ENCODE results near the gene VIPR2. TPM values are rescaled to one million over a fixed set of nuclear protein-coding genes. Genes with fewer than 3 reads are reported as not detected.
"Not testable (repeated sequence)": the region's sequence is repeated elsewhere in the genome, so short reads cannot be mapped to it uniquely, and the experiment has no call there.

VIPR2 gene
- total RNA-seq, 2 experiments from 2014 or later: 0.83 to 1.7 TPM

GRCh38 chr7:158988996-158989395, 155.7 kb downstream of the VIPR2 start:
- CTCF ChIA-PET: no interaction called here
- Mint-ChIP-seq H3K27ac (no peak overlapping the region), H3K4me3 (no peak overlapping the region), H3K4me1 (ENCODE audit: low read depth) (peaks cover 20% of the 10 kb centered on the region), H3K36me3 (ENCODE audit: low read depth) (peaks cover 3% of the 10 kb centered on the region), H3K9me3 (peaks cover 8% of the 10 kb centered on the region), H3K27me3 (ENCODE audit: low read depth) (peaks cover 26% of the 10 kb centered on the region)
- DNase-seq: no peak
- intact Hi-C loops (cut with micrococcal nuclease): no loop called here

DNA sequence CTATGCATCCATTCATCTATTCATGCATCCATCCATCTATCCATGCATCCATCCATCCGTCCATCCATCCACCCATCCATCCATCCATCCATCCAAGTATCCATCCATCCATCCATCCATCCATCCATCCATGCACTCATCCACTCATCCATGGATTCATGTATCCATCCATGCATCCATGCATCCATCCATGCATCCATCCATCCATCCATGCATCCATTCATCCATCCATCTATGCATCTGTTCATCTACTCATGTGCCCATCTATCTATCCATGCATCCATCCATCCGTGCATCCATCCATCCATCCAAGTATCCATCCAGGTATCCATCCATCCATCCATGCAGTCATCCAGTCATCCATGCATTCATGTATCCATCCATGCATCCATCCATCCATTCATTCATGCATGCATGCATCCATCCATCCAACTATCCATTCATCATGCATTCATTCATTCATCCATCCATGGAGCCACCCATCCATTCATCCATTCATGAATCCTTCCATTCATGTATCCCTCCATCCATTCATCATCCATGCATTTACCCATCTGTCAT, 156.3 kb downstream of the VIPR2 start:
- Mint-ChIP-seq H3K27ac (no peak overlapping the region), H3K9me3 (peaks cover 11% of the 10 kb centered on the region), H3K36me3 (ENCODE audit: low read depth) (peaks cover 3% of the 10 kb centered on the region), H3K4me1 (ENCODE audit: low read depth) (peaks cover 20% of the 10 kb centered on the region), H3K27me3 (ENCODE audit: low read depth) (peaks cover 21% of the 10 kb centered on the region), H3K4me3 (no peak overlapping the region)
- CTCF ChIA-PET: no interaction called here
- no peak for DNase-seq
- intact Hi-C loops (cut with micrococcal nuclease): no loop called here

DNA sequence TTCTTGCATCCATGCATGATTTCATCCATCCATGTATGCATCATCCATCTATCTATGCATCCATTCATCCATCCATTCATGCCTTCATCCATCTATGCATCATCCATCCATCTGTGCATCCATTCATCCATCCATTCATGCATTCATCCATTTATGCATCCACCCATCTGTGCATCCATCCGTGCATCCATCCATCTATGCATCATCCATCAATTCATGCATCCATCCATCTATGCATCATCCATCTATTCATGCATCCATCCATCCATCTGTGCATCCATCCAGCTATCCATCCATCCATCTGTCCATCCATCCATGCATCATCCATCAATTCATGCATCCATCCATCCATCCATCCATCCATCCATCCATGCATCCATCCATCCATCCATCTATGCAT, 157.0 kb downstream of the VIPR2 start:
- DNase-seq: no peak
- Mint-ChIP-seq H3K4me1 (ENCODE audit: low read depth) (peaks cover 14% of the 10 kb centered on the region), H3K27ac (no peak overlapping the region), H3K4me3 (no peak overlapping the region), H3K9me3 (peaks cover 17% of the 10 kb centered on the region), H3K27me3 (ENCODE audit: low read depth) (peaks cover 14% of the 10 kb centered on the region), H3K36me3 (ENCODE audit: low read depth) (peaks cover 3% of the 10 kb centered on the region)
- CTCF ChIA-PET: no interaction called here
- intact Hi-C loops (cut with micrococcal nuclease): no loop called here

GRCh38 chr7:158985583-158985982, 159.1 kb downstream of the VIPR2 start:
- Mint-ChIP-seq H3K4me3 (no peak overlapping the region), H3K27ac (no peak overlapping the region), H3K27me3 (ENCODE audit: low read depth) (peaks cover 5% of the 10 kb centered on the region), H3K9me3 (peaks cover 31% of the 10 kb centered on the region), H3K36me3 (ENCODE audit: low read depth) (peaks cover 4% of the 10 kb centered on the region), H3K4me1 (ENCODE audit: low read depth) (no peaks in the 10 kb centered on the region)
- intact Hi-C loops (cut with micrococcal nuclease): no loop called here
- no peak for DNase-seq
- CTCF ChIA-PET: interaction anchor here (0.6 to 1.0 kb wide), 2 partner anchors 8 to 243 kb away, joined by 3 to 6 read pairs; no protein-coding TSS in a partner anchor

DNA sequence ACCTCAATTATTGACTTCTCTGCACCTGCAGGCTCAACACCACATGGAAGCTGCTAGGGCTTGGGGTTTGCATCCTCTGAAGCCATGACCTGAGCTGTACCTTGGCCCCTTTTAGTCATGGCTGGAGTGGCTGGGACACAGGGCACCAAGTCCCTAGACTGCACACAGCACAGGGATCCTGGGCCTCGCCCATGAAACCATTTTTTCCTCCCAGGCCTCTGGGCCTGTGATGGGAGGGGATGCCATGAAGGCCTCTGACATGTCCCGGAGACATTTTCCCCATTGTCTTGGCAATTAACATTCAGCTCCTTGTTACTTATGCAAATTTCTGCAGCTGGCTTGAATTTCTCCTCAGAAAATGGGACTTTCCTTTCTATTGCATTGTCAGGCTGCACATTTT, 160.7 kb downstream of the VIPR2 start:
- peaks cover 33% of the 10 kb centered on the region for H3K9me3 Mint-ChIP-seq
- H3K4me1 Mint-ChIP-seq (ENCODE audit: low read depth); H3K4me3 Mint-ChIP-seq; H3K27ac Mint-ChIP-seq; CTCF ChIA-PET; intact Hi-C loops (cut with micrococcal nuclease); H3K27me3 Mint-ChIP-seq (ENCODE audit: low read depth); DNase-seq; H3K36me3 Mint-ChIP-seq (ENCODE audit: low read depth): not testable (repeated sequence)

GRCh38 chr7:158982080-158982479, 162.6 kb downstream of the VIPR2 start:
- H3K36me3 Mint-ChIP-seq (ENCODE audit: low read depth); H3K4me1 Mint-ChIP-seq (ENCODE audit: low read depth); H3K27ac Mint-ChIP-seq; CTCF ChIA-PET; H3K27me3 Mint-ChIP-seq (ENCODE audit: low read depth); H3K4me3 Mint-ChIP-seq; DNase-seq; intact Hi-C loops (cut with micrococcal nuclease): not testable (repeated sequence)
- peaks cover 33% of the 10 kb centered on the region for H3K9me3 Mint-ChIP-seq

GRCh38 chr7:158979635-158980351, 164.9 kb downstream of the VIPR2 start:
- intact Hi-C loops (cut with micrococcal nuclease): loop anchor here (5.0 kb wide), 2 partner anchors 202 to 217 kb away; no protein-coding TSS in a partner anchor
- H3K27ac Mint-ChIP-seq: no peak overlapping the region

GRCh38 chr7:158979023-158979529, 165.6 kb downstream of the VIPR2 start:
- DNase-seq: no peak
- no peaks in the 10 kb centered on the region for H3K27me3 Mint-ChIP-seq (ENCODE audit: low read depth)
- no peak overlapping the region for H3K27ac Mint-ChIP-seq
- H3K4me3 Mint-ChIP-seq: no peak overlapping the region
- H3K36me3 Mint-ChIP-seq (ENCODE audit: low read depth): peaks cover 1% of the 10 kb centered on the region
- CTCF ChIA-PET: no interaction called here
- intact Hi-C loops (cut with micrococcal nuclease): loop anchor here (5.0 kb wide), 2 partner anchors 202 to 217 kb away; no protein-coding TSS in a partner anchor
- H3K4me1 Mint-ChIP-seq (ENCODE audit: low read depth): peaks cover 22% of the 10 kb centered on the region
- H3K9me3 Mint-ChIP-seq: peaks cover 26% of the 10 kb centered on the region

More at GRCh38 chr7:158979635-158980351, 164.9 kb downstream of the VIPR2 start:
- H3K27me3 Mint-ChIP-seq (ENCODE audit: low read depth): no peaks in the 10 kb centered on the region
- H3K4me3 Mint-ChIP-seq: no peak overlapping the region
- H3K36me3 Mint-ChIP-seq (ENCODE audit: low read depth): peaks cover 4% of the 10 kb centered on the region
- peaks cover 33% of the 10 kb centered on the region for H3K9me3 Mint-ChIP-seq
- DNase-seq: no peak
- H3K4me1 Mint-ChIP-seq (ENCODE audit: low read depth): peaks cover 21% of the 10 kb centered on the region
- CTCF ChIA-PET: no interaction called here
